Body of pancreas (tissue), 4 donors: ENCODE measurements around the gene USP34. TPM values are rescaled to one million over a fixed set of nuclear protein-coding genes. Genes with fewer than 3 reads are reported as not detected.
"Not testable (repeated sequence)": the region's sequence is repeated elsewhere in the genome, so short reads cannot be mapped to it uniquely, and the experiment has no call there.

Source experiments
- ATAC-seq: fragments of 150-250 bp; one replicate; pipeline ENCODE4 v1.9.1; 2016
- DNase-seq, 4 donors: peaks; one replicate each; pipeline ENCODE4 v3.0.0-alpha.2; 2019
- H3K27ac ChIP-seq, 4 donors: fragments of 200-600 bp; sonication (generic); 1 replicate in 3 of 4; 2 replicates in 1 of 4; pipeline versions ENCODE4 v1.5.1 to v1.6.1; 2016 to 2019; ENCODE audit warnings: mild to moderate bottlenecking in 1 of 4, mixed read lengths in 1 of 4, moderate library complexity in 1 of 4
- H3K27me3 ChIP-seq, 2 donors: fragments of 200-600 bp; sonication (generic); one replicate each; pipeline ENCODE4 v1.6.0; 2016; ENCODE audit warnings: mild to moderate bottlenecking in 1 of 2
- H3K36me3 ChIP-seq, 2 donors: fragments of 200-600 bp; sonication (generic); replicated peaks in 1 of 2; 2 replicates each; pipeline ENCODE4 v1.5.1; 2016; ENCODE audit warnings: low read depth in 2 of 2; ENCODE audit not compliant: insufficient read depth in 1 of 2
- H3K4me1 ChIP-seq: fragments of 200-600 bp; sonication (generic); one replicate; pipeline ENCODE4 v1.6.0; 2016
- H3K4me3 ChIP-seq, 2 donors: fragments of 200-600 bp; sonication (generic); 1 replicate in 1 of 2; 2 replicates in 1 of 2; pipeline ENCODE4 v1.5.1; 2016 to 2019
- H3K9me3 ChIP-seq, 3 donors: fragments of 200-600 bp; sonication (generic); 1 replicate in 2 of 3; 2 replicates in 1 of 3; pipeline ENCODE4 v1.5.1; 2016
- POLR2A ChIP-seq, 3 donors: fragments of 450-650 bp; IDR thresholded peaks; one replicate each; pipeline ENCODE4 v1.6.1; 2016; ENCODE audit warnings: antibody characterized with exemption in 3 of 3, mild to moderate bottlenecking in 2 of 3
- WGBS, 2 donors: methylation state at CpG; one replicate each; pipeline ENCODE4 v1.1.5; 2017; 5-methylcytosine and 5-hydroxymethylcytosine counted together
- intact Hi-C: fragments of 100-400 bp; cut with DNase I; formaldehyde crosslinking; loops from one replicate; pipeline ENCODE4 v1.15.1; 2023
- total RNA-seq, 2 donors: library from RNA; depleted of rRNA; stranded (reverse); fragments of >200 nt; gene quantifications; one replicate each; pipeline ENCODE4 v1.1.0, GENCODE V29; 2016
- TF ChIP-seq, protein P1 (sequence below), 7 experiments: fragments of 450-650 bp in 4 of 7; fragments of 200-600 bp in 3 of 7; sonication (generic) in 3 of 7; IDR thresholded peaks; one replicate each; pipeline ENCODE4 v1.5.1; 2016 to 2019; ENCODE audit warnings: antibody characterized with exemption in 7 of 7

The USP34 gene
- total RNA-seq, 2 donors from 2014 or later, result 87.0 to 96.5 TPM

DNA sequence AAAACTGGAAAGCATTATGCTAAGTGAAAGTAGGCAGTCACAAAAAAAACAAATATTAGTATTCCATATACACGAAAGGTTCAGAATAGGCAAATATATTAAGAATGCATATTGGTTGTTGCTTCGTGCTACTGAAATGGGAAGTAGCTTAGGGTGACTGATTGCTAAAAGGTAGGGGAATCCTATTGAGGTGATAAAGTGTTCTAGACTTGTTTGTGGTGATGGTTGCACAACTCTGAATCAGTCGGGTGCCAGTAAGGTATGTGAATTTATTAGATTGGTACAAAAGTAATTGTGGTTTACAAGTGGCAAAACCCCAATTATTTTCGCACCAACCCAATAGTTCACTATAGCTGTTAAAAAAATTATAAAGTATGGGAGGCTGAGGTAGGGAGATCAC, 20.7 kb downstream of the USP34 start:
- ATAC-seq, result no peak
- no peaks in the 10 kb centered on the region for H3K27me3 ChIP-seq
- no peak overlapping the region for H3K4me3 ChIP-seq
- no peaks in the 10 kb centered on the region for H3K36me3 ChIP-seq
- peaks cover 0 to 3% (median 0%) of the 10 kb centered on the region in 3 donors for H3K9me3 ChIP-seq
- WGBS, 2 donors, result 59 to 72% methylated on average over 4 of the region's 4 CpGs
- H3K4me1 ChIP-seq, result peaks cover 19% of the 10 kb centered on the region
- DNase-seq, result no peak
- no peak overlapping the region for H3K27ac ChIP-seq
- intact Hi-C loops, result no loop called here
- TF ChIP-seq, protein P1, sequence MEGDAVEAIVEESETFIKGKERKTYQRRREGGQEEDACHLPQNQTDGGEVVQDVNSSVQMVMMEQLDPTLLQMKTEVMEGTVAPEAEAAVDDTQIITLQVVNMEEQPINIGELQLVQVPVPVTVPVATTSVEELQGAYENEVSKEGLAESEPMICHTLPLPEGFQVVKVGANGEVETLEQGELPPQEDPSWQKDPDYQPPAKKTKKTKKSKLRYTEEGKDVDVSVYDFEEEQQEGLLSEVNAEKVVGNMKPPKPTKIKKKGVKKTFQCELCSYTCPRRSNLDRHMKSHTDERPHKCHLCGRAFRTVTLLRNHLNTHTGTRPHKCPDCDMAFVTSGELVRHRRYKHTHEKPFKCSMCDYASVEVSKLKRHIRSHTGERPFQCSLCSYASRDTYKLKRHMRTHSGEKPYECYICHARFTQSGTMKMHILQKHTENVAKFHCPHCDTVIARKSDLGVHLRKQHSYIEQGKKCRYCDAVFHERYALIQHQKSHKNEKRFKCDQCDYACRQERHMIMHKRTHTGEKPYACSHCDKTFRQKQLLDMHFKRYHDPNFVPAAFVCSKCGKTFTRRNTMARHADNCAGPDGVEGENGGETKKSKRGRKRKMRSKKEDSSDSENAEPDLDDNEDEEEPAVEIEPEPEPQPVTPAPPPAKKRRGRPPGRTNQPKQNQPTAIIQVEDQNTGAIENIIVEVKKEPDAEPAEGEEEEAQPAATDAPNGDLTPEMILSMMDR (IDR thresholded peaks at IDR 0.05), result no peak
- no peak for TF ChIP-seq POLR2A (IDR thresholded peaks at IDR 0.05)

DNA sequence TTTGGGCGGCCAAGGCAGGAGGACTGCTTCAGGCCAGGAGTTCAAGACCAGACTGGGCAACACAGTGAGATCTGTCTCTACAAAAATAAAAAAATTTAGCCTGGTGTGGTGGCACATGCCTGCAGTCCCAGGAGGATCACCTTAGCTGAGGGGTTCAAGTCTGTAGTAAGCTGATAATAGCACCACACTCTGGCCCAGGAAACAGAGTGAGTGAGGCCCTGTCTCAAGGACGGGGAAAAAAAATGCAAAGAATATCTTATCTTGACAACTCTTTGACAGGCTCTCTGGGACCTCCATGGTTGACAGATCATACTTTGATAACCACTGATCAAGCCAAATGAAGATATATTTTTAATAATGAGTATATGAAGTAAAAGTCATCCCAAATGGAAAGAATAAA, 22.7 kb downstream of the USP34 start:
- ATAC-seq, result no peak
- Histone ChIP-seq H3K27ac (no peak overlapping the region), H3K4me3 (no peak overlapping the region), H3K36me3 (no peaks in the 10 kb centered on the region), H3K27me3 (no peaks in the 10 kb centered on the region), H3K9me3 (peaks cover 0 to 3% (median 0%) of the 10 kb centered on the region in 3 donors), H3K4me1 (peaks cover 26% of the 10 kb centered on the region)
- TF ChIP-seq POLR2A (IDR thresholded peaks at IDR 0.05), result no peak
- WGBS, 2 donors, result 71% methylated on average over 2 of the region's 2 CpGs
- DNase-seq, result no peak
- intact Hi-C loops, result no loop called here

DNA sequence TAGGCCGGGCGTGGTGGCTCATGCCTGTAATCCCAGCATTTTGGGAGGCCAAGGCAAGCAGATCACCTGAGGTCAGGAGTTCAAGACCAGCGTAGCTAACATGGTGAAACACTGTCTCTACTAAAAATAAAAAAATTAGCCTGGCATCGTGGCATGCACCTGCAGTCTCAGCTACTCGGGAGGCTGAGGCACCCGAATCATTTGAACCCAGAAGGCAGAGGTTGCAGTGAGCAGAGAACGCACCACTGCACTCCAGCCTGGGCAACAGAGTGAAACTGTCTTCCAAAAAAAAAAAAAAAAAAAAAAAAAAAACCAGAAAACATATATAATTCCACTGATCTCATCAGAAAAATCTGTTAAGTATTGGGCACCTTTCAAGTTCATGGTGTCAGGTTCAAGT, 23.9 kb downstream of the USP34 start:
- H3K9me3 ChIP-seq, DNase-seq, ATAC-seq, intact Hi-C loops, H3K36me3 ChIP-seq, H3K4me3 ChIP-seq, H3K27ac ChIP-seq, H3K27me3 ChIP-seq: not testable (repeated sequence)
- 92 to 95% methylated on average over 7 of the region's 7 CpGs for WGBS, 2 donors
- peaks cover 28% of the 10 kb centered on the region for H3K4me1 ChIP-seq

DNA sequence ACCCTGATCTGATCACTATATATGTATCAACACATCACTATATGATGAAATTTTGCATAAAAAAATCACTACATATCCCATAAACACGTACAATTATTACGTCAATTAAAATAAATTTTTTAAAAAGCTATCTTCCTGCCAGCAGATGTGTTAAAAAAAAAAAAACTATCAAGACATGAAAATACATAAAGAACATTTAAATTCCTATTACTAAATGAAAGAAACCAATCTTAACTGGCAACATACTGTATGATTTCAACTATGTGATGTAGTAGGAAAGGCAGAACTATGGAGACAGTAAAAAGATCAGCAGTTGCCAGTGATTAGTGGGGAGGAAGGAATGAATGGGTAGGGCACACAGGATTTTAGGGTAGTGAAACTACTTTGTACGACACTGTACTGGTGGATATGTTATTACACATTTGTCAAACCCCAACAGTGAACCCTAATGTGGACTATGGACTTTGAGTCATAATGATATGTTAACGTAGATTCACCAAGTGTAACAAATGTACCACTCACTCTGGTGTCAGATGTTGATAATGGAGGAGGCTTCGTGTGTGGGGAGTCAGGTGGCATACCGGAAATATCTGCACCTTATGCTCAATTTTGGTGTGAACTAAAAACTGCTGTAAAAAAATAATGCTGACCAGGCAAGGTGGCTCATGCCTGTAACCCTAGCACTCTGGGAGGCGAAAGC, 27.4 kb downstream of the USP34 start:
- ATAC-seq, result peak; percentile 24
- intact Hi-C loops, result no loop called here
- no peaks in the 10 kb centered on the region for H3K9me3 ChIP-seq
- H3K27me3 ChIP-seq, result no peaks in the 10 kb centered on the region
- no peak overlapping the region for H3K27ac ChIP-seq
- no peaks in the 10 kb centered on the region for H3K36me3 ChIP-seq
- H3K4me1 ChIP-seq, result peaks cover 35% of the 10 kb centered on the region
- TF ChIP-seq, protein P1 (IDR thresholded peaks at IDR 0.05), result no peak
- TF ChIP-seq POLR2A (IDR thresholded peaks at IDR 0.05), result no peak
- no peak for DNase-seq
- no peak overlapping the region for H3K4me3 ChIP-seq
- WGBS, 2 donors, result 59 to 70% methylated on average over 7 of the region's 7 CpGs

DNA sequence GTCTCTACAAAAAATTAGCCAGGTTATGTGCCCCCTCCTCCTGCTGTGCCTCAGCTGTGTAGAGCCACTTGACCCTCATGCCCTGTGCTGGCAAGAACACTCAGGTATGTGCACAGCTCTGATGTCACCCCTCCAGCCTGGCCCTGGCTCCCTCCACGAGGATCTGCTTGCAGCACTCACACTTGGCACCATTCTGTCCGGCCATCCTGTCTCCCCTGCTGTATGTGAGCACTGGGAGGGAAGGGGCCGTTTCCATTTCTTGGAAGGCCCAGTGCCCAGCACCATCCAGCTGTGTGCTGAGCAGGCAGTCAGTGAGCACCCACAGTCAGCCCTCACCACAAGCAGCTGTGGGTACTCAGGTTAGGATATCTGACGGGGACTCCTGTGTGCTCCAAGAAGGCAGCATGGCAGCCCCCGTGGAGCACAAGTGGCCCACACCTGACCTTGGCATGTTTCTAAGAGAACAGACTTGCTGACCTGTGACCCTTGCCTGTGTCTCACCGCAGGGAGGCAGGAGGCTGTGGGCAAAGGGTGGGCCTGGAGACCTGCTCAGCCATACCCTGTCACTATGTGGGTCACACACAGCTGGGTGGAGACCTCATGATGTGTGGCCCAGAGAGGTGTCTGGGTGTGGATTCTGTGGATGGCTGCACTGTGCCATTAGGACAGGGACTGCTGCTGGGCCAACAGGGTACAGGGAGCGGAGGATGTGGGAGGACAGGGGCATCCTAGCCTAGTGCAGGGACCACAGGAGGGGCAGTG, 31.5 kb downstream of the USP34 start:
- no peak for ATAC-seq
- H3K4me1 ChIP-seq, result peaks cover 39% of the 10 kb centered on the region
- TF ChIP-seq POLR2A (IDR thresholded peaks at IDR 0.05), result no peak
- TF ChIP-seq, protein P1 (IDR thresholded peaks at IDR 0.05), result no peak
- no peaks in the 10 kb centered on the region for H3K36me3 ChIP-seq
- intact Hi-C loops, result no loop called here
- H3K9me3 ChIP-seq, result no peaks in the 10 kb centered on the region
- peak in 3 of 4 donors; percentile 24 to 55 (median 39) for DNase-seq
- H3K4me3 ChIP-seq, result no peak overlapping the region
- H3K27me3 ChIP-seq, result no peaks in the 10 kb centered on the region
- WGBS, 2 donors, result 70 to 80% methylated on average over 6 to 7 of the region's 7 CpGs
- H3K27ac ChIP-seq, result peak overlapping the region in 1 of 4 donors; percentile 8
